ENCODE data around the gene CBARP. TPM values are rescaled to one million over a fixed set of nuclear protein-coding genes. Genes with fewer than 3 reads are reported as not detected.

Gene CBARP
- total and polyA plus RNA-seq, 2 experiments from 2014 or later = 0.41 to 4.5 TPM

DNA sequence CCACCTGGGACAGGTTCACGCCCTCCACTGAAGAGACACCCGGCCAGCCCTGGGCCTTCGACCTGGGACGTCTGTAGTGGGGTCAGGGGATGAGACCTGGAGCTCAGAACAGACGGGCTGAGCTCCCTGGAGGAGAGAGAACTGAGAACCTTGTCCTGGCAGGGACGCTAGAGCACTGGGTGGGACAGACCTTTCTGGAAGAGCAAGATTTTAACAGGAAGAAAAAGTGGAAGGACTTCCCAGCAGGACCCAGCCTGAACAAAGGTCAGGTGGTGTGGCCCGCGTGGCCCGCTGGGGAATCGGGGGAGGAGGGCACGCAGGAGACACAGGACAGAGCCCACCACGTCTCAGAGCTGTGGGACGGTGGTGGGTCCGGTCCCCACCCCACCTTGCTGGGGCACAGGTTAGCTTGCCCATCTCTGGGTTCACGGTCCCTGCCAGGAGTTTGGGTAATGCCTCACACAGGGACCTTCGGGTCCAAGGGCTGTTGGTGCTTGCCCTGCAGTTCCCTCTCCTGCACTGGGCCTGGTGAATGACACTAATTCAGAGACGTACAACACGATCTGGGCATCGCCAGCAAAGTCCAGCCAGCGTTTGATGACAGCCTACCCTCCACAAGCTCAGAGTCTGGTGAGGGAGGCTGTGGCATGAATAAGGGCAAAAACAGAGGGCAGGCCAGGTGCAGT lies 46.6 kb upstream of the CBARP start:
- 61 to 67% methylated on average over 20 of the region's 20 CpGs for WGBS, 2 experiments (ENCODE audit: low coverage in 1 of 2, low lambda C conversion rate in 2 of 2, missing lambda C conversion rate in 2 of 2)
- Histone ChIP-seq H3K27me3 (replicated peaks; ENCODE audit: insufficient read depth) (peaks cover 38% of the 10 kb centered on the region), H4K20me1 (ENCODE audit: insufficient read depth) (no peaks in the 10 kb centered on the region), H2AFZ (no peak overlapping the region), H3K27ac (no peak overlapping the region), H3K36me3 (ENCODE audit: low read depth) (no peaks in the 10 kb centered on the region), H3K79me2 (ENCODE audit: insufficient read depth) (no peaks in the 10 kb centered on the region), H3K4me1 (ENCODE audit: insufficient read depth) (no peaks in the 10 kb centered on the region), H3K4me3 (no peak overlapping the region), H3K9ac (no peak overlapping the region), H3K9me3 (ENCODE audit: low read depth) (no peaks in the 10 kb centered on the region), H3K4me2 (ENCODE audit: unreplicated experiment) (no peak overlapping the region), H3K9me2 (ENCODE audit: insufficient read depth) (no peaks in the 10 kb centered on the region), H3F3A (ENCODE audit: insufficient read depth) (0 out of 2 replicates have a peak, but pooled peaks cover 5% of the 10 kb centered on the region)
- DNase-seq = no peak
- no peak for TF ChIP-seq EZH2 (IDR thresholded peaks at IDR 0.05; ENCODE audit: insufficient read depth, poor library complexity, severe bottlenecking)
- TF ChIP-seq EZH2phosphoT487 (IDR thresholded peaks at IDR 0.05; ENCODE audit: insufficient read depth, low read depth) = no peak
- in situ Hi-C loops (cut with MboI) = no loop called here

GRCh38 chr19:1283917-1284292 lies 46.1 kb upstream of the CBARP start:
- H3K9me2 ChIP-seq (ENCODE audit: insufficient read depth) = no peaks in the 10 kb centered on the region
- no peak for TF ChIP-seq EZH2 (IDR thresholded peaks at IDR 0.05; ENCODE audit: insufficient read depth, poor library complexity, severe bottlenecking)
- H4K20me1 ChIP-seq (ENCODE audit: insufficient read depth) = no peaks in the 10 kb centered on the region
- H3K9ac ChIP-seq = no peak overlapping the region
- no peak overlapping the region for H2AFZ ChIP-seq
- H3K27me3 ChIP-seq (replicated peaks; ENCODE audit: insufficient read depth) = peaks cover 38% of the 10 kb centered on the region
- no peak overlapping the region for H3K27ac ChIP-seq
- 63 to 75% methylated on average over 7 to 12 of the region's 12 CpGs for WGBS, 2 experiments (ENCODE audit: low coverage in 1 of 2, low lambda C conversion rate in 2 of 2, missing lambda C conversion rate in 2 of 2)
- DNase-seq = no peak
- H3K36me3 ChIP-seq (ENCODE audit: low read depth) = no peaks in the 10 kb centered on the region
- in situ Hi-C loops (cut with MboI) = no loop called here
- no peak overlapping the region for H3K4me2 ChIP-seq (ENCODE audit: unreplicated experiment)
- H3K9me3 ChIP-seq (ENCODE audit: low read depth) = no peaks in the 10 kb centered on the region
- H3K4me3 ChIP-seq = no peak overlapping the region
- H3K4me1 ChIP-seq (ENCODE audit: insufficient read depth) = no peaks in the 10 kb centered on the region
- no peaks in the 10 kb centered on the region for H3K79me2 ChIP-seq (ENCODE audit: insufficient read depth)
- H3F3A ChIP-seq (ENCODE audit: insufficient read depth) = 0 out of 2 replicates have a peak, but pooled peaks cover 5% of the 10 kb centered on the region

GRCh38 chr19:1283207-1283916 lies 45.6 kb upstream of the CBARP start:
- Histone ChIP-seq H3K4me1 (ENCODE audit: insufficient read depth) (no peaks in the 10 kb centered on the region), H4K20me1 (ENCODE audit: insufficient read depth) (no peaks in the 10 kb centered on the region), H3K4me3 (no peak overlapping the region), H3K9ac (no peak overlapping the region), H2AFZ (no peak overlapping the region), H3K79me2 (ENCODE audit: insufficient read depth) (no peaks in the 10 kb centered on the region), H3K9me2 (ENCODE audit: insufficient read depth) (no peaks in the 10 kb centered on the region), H3K9me3 (ENCODE audit: low read depth) (no peaks in the 10 kb centered on the region), H3K4me2 (ENCODE audit: unreplicated experiment) (no peak overlapping the region), H3F3A (ENCODE audit: insufficient read depth) (0 out of 2 replicates have a peak, but pooled peaks cover 5% of the 10 kb centered on the region), H3K27ac (no peak overlapping the region), H3K27me3 (replicated peaks; ENCODE audit: insufficient read depth) (peaks cover 38% of the 10 kb centered on the region), H3K36me3 (ENCODE audit: low read depth) (no peaks in the 10 kb centered on the region)
- in situ Hi-C loops (cut with MboI) = no loop called here
- TF ChIP-seq EZH2phosphoT487 (IDR thresholded peaks at IDR 0.05; ENCODE audit: insufficient read depth, low read depth) (no peak), EZH2 (IDR thresholded peaks at IDR 0.05; ENCODE audit: insufficient read depth, poor library complexity, severe bottlenecking) (no peak)
- no peak for DNase-seq
- WGBS, 2 experiments (ENCODE audit: low coverage in 1 of 2, low lambda C conversion rate in 2 of 2, missing lambda C conversion rate in 2 of 2) = 64 to 75% methylated on average over 23 to 29 of the region's 29 CpGs

GRCh38 chr19:1282588-1283206 lies 44.9 kb upstream of the CBARP start:
- Histone ChIP-seq H2AFZ (no peak overlapping the region), H3K27me3 (replicated peaks; ENCODE audit: insufficient read depth) (peaks cover 32% of the 10 kb centered on the region), H3K9me3 (ENCODE audit: low read depth) (no peaks in the 10 kb centered on the region), H3K9ac (no peak overlapping the region), H3K27ac (no peak overlapping the region), H3K4me3 (no peak overlapping the region), H3K36me3 (ENCODE audit: low read depth) (no peaks in the 10 kb centered on the region), H3F3A (ENCODE audit: insufficient read depth) (0 out of 2 replicates have a peak, but pooled peaks cover 5% of the 10 kb centered on the region), H4K20me1 (ENCODE audit: insufficient read depth) (no peaks in the 10 kb centered on the region), H3K4me1 (ENCODE audit: insufficient read depth) (no peaks in the 10 kb centered on the region), H3K79me2 (ENCODE audit: insufficient read depth) (no peaks in the 10 kb centered on the region), H3K9me2 (ENCODE audit: insufficient read depth) (no peaks in the 10 kb centered on the region), H3K4me2 (ENCODE audit: unreplicated experiment) (no peak overlapping the region)
- DNase-seq = no peak
- TF ChIP-seq EZH2 (IDR thresholded peaks at IDR 0.05; ENCODE audit: insufficient read depth, poor library complexity, severe bottlenecking) = no peak
- TF ChIP-seq EZH2phosphoT487 (IDR thresholded peaks at IDR 0.05; ENCODE audit: insufficient read depth, low read depth) = no peak
- WGBS, 2 experiments (ENCODE audit: low coverage in 1 of 2, low lambda C conversion rate in 2 of 2, missing lambda C conversion rate in 2 of 2) = 79 to 82% methylated on average over 17 to 18 of the region's 18 CpGs
- in situ Hi-C loops (cut with MboI) = no loop called here

All from GM23248 (cell line).